H9 (cell line): ENCODE results near the gene REG4. TPM values are rescaled to one million over a fixed set of nuclear protein-coding genes. Genes with fewer than 3 reads are reported as not detected.

Experiments
- DNase-seq: peaks from one replicate; pipeline ENCODE4 v3.0.0-alpha.2; 2017
- H2AFZ ChIP-seq: one replicate; pipeline ENCODE4 v1.6.1; 2013; ENCODE audit warnings: mild to moderate bottlenecking, low read length, control low read depth, moderate library complexity
- H2AK5ac ChIP-seq: 2 replicates; pipeline ENCODE4 v1.6.1; 2013; ENCODE audit warnings: low read length, control low read depth, mixed read lengths; ENCODE audit not compliant: insufficient read length
- H2BK120ac ChIP-seq: one replicate; pipeline ENCODE4 v1.6.1; 2013; ENCODE audit warnings: low read depth, mild to moderate bottlenecking, low read length, control low read depth, inconsistent platforms; ENCODE audit not compliant: poor library complexity, severe bottlenecking
- H2BK12ac ChIP-seq: 2 replicates; pipeline ENCODE4 v1.6.1; 2013; ENCODE audit warnings: low read length, control low read depth, mixed read lengths, low read depth; ENCODE audit not compliant: insufficient read length
- H2BK15ac ChIP-seq: 2 replicates; pipeline ENCODE4 v1.6.1; 2013; ENCODE audit warnings: low read depth, low read length, control low read depth
- H2BK20ac ChIP-seq: one replicate; pipeline ENCODE4 v1.6.1; 2013; ENCODE audit warnings: low read depth, mild to moderate bottlenecking, low read length, control low read depth, inconsistent platforms; ENCODE audit not compliant: poor library complexity, severe bottlenecking
- H2BK5ac ChIP-seq: 2 replicates; pipeline ENCODE4 v1.6.1; 2013; ENCODE audit warnings: low read length, control low read depth, mixed read lengths; ENCODE audit not compliant: insufficient read length
- H3K14ac ChIP-seq: 2 replicates; pipeline ENCODE4 v1.6.1; 2013; ENCODE audit warnings: low read length, control low read depth; ENCODE audit not compliant: insufficient read depth
- H3K18ac ChIP-seq: 2 replicates; pipeline ENCODE4 v1.6.1; 2013; ENCODE audit warnings: low read depth, mild to moderate bottlenecking, mixed read lengths, low read length, control low read depth; ENCODE audit not compliant: insufficient read length
- H3K23ac ChIP-seq: 2 replicates; pipeline ENCODE4 v1.6.1; 2013; ENCODE audit warnings: low read length, control low read depth, mixed read lengths, low read depth; ENCODE audit not compliant: insufficient read length
- H3K23me2 ChIP-seq: 2 replicates; pipeline ENCODE4 v1.6.1; 2013; ENCODE audit warnings: low read depth, mild to moderate bottlenecking, mixed read lengths, low read length, control low read depth; ENCODE audit not compliant: insufficient read length, poor library complexity, severe bottlenecking
- H3K27ac ChIP-seq: 2 replicates; pipeline ENCODE4 v1.5.1; 2013; ENCODE audit warnings: low read length, control low read depth, mixed read lengths, low read depth; ENCODE audit not compliant: insufficient read length
- H3K27me3 ChIP-seq: 2 replicates; pipeline ENCODE4 v1.6.1; 2013; ENCODE audit warnings: low read length, control low read depth, inconsistent platforms; ENCODE audit not compliant: insufficient read depth
- H3K4ac ChIP-seq: 2 replicates; pipeline ENCODE4 v1.6.1; 2013; ENCODE audit warnings: low read depth, mild to moderate bottlenecking, control low read depth, inconsistent platforms, low read length, moderate library complexity
- H3K4me1 ChIP-seq: 2 replicates; pipeline ENCODE4 v1.6.1; 2013; ENCODE audit warnings: low read length, control low read depth, inconsistent platforms; ENCODE audit not compliant: insufficient read depth
- H3K4me2 ChIP-seq: 2 replicates; pipeline ENCODE4 v1.6.1; 2013; ENCODE audit warnings: low read length, control low read depth, mixed read lengths; ENCODE audit not compliant: insufficient read length, insufficient read depth
- H3K56ac ChIP-seq: 2 replicates; pipeline ENCODE4 v1.6.1; 2013; ENCODE audit warnings: low read depth, mild to moderate bottlenecking, mixed read lengths, low read length, control low read depth; ENCODE audit not compliant: insufficient read length
- H3K79me1 ChIP-seq: 2 replicates; pipeline ENCODE4 v1.6.1; 2013; ENCODE audit warnings: low read depth, mild to moderate bottlenecking, moderate library complexity, low read length, control low read depth, inconsistent platforms; ENCODE audit not compliant: insufficient read depth, poor library complexity, severe bottlenecking
- H3K79me2 ChIP-seq: 2 replicates; pipeline ENCODE4 v1.6.1; 2013; ENCODE audit warnings: low read length, control low read depth, inconsistent platforms; ENCODE audit not compliant: insufficient read depth
- H3K9ac ChIP-seq: 2 replicates; pipeline ENCODE4 v1.6.1; 2013; ENCODE audit warnings: low read length, control low read depth, mixed read lengths; ENCODE audit not compliant: insufficient read length; ENCODE audit errors: extremely low read depth
- H3K9me3 ChIP-seq: one replicate; pipeline ENCODE4 v1.6.1; 2013; ENCODE audit warnings: low read depth, low read length, inconsistent platforms; ENCODE audit not compliant: control insufficient read depth
- H3T11ph ChIP-seq: one replicate; pipeline ENCODE4 v1.6.1; 2013; ENCODE audit warnings: mild to moderate bottlenecking, low read length, control low read depth, inconsistent platforms
- H4K20me1 ChIP-seq: one replicate; pipeline ENCODE4 v1.6.1; 2013; ENCODE audit not compliant: control insufficient read depth, insufficient read length, insufficient read depth
- H4K5ac ChIP-seq: 2 replicates; pipeline ENCODE4 v1.6.1; 2013; ENCODE audit warnings: low read depth, mild to moderate bottlenecking, mixed read lengths, low read length, control low read depth; ENCODE audit not compliant: insufficient read length
- H4K8ac ChIP-seq: replicated peaks from 2 replicates; pipeline ENCODE4 v1.6.1; 2013; ENCODE audit warnings: low read length, control low read depth, mixed read lengths, low read depth; ENCODE audit not compliant: insufficient read length
- H4K91ac ChIP-seq: 2 replicates; pipeline ENCODE4 v1.6.1; 2013; ENCODE audit warnings: low read depth, mild to moderate bottlenecking, moderate library complexity, mixed read lengths, low read length, control low read depth; ENCODE audit not compliant: insufficient read length
- H3K27ac Mint-ChIP-seq, 3 experiments: 2 replicates in 2 of 3; 3 replicates in 1 of 3; pipeline ENCODE4 v1.8.0; 2020 to 2021; ENCODE audit warnings: mixed read lengths in 3 of 3, mild to moderate bottlenecking in 1 of 3, moderate library complexity in 1 of 3
- H3K27me3 Mint-ChIP-seq: 2 replicates; pipeline ENCODE4 v1.8.0; 2021; ENCODE audit warnings: low read depth, mild to moderate bottlenecking, moderate library complexity, mixed read lengths
- H3K36me3 Mint-ChIP-seq, 3 experiments: 2 replicates in 2 of 3; 3 replicates in 1 of 3; pipeline ENCODE4 v1.8.0; 2020 to 2021; ENCODE audit warnings: low read depth in 3 of 3, mixed read lengths in 3 of 3; ENCODE audit not compliant: insufficient read depth in 1 of 3
- H3K4me1 Mint-ChIP-seq, 2 experiments: 2 replicates each; pipeline ENCODE4 v1.8.0; 2020; ENCODE audit warnings: mixed read lengths in 2 of 2
- H3K4me3 Mint-ChIP-seq, 2 experiments: 2 replicates in 1 of 2; 3 replicates in 1 of 2; pipeline ENCODE4 v1.8.0; 2020 to 2021; ENCODE audit warnings: mild to moderate bottlenecking in 2 of 2, mixed read lengths in 2 of 2, moderate library complexity in 1 of 2
- H3K9me3 Mint-ChIP-seq, 2 experiments: 2 replicates in 1 of 2; 3 replicates in 1 of 2; pipeline ENCODE4 v1.8.0; 2020; ENCODE audit warnings: mild to moderate bottlenecking in 2 of 2, mixed read lengths in 2 of 2, moderate library complexity in 1 of 2
- WGBS: extraction: QIAGEN DNeasy Blood & Tissue Kit; methylation state at CpG from one replicate; pipeline ENCODE4 v1.1.7; 2013; ENCODE audit warnings: missing lambda C conversion rate, low lambda C conversion rate, mixed read lengths; ENCODE audit not compliant: insufficient read length; ENCODE audit errors: extremely low coverage; 5-methylcytosine and 5-hydroxymethylcytosine counted together
- total RNA-seq: library from RNA; stranded (reverse); gene quantifications from 2 replicates; pipeline ENCODE4 v1.2.1, GENCODE V29; 2021
- TF ChIP-seq, protein P1 (sequence below): fragments of 200-600 bp; sonication (generic); conservative IDR thresholded peaks from 3 replicates; pipeline ENCODE4 v1.8.0; 2021; ENCODE audit warnings: antibody characterized with exemption, mild to moderate bottlenecking

The REG4 gene
- total RNA-seq, 1 experiment from 2014 or later = not detected

- WGBS = no CpG with 5 or more reads among the region's 2 CpGs
- Histone ChIP-seq H3K79me2 (no peaks in the 10 kb centered on the region; the same call in 1 of the 2 replicates), H3K9me3 (no peaks in the 10 kb centered on the region), H2BK20ac (no peak overlapping the region), H3K27me3 (no peaks in the 10 kb centered on the region), H2AK5ac (no peak overlapping the region), H3K4me2 (no peak overlapping the region), H3T11ph (no peak overlapping the region), H3K23ac (no peak overlapping the region), H2BK12ac (no peak overlapping the region), H3K4ac (no peak overlapping the region), H3K27ac (no peak overlapping the region), H3K18ac (no peak overlapping the region), H2BK120ac (no peak overlapping the region), H3K23me2 (no peaks in the 10 kb centered on the region), H3K79me1 (no peaks in the 10 kb centered on the region), H2BK5ac (no peak overlapping the region), H3K14ac (no peak overlapping the region), H3K56ac (no peak overlapping the region), H2AFZ (no peak overlapping the region), H4K5ac (no peak overlapping the region), H2BK15ac (no peak overlapping the region), H3K4me1 (no peaks in the 10 kb centered on the region), H4K8ac (no peak overlapping the region), H3K9ac (no peak overlapping the region), H4K20me1 (no peaks in the 10 kb centered on the region), H4K91ac (no peak overlapping the region)
- TF ChIP-seq, protein P1, sequence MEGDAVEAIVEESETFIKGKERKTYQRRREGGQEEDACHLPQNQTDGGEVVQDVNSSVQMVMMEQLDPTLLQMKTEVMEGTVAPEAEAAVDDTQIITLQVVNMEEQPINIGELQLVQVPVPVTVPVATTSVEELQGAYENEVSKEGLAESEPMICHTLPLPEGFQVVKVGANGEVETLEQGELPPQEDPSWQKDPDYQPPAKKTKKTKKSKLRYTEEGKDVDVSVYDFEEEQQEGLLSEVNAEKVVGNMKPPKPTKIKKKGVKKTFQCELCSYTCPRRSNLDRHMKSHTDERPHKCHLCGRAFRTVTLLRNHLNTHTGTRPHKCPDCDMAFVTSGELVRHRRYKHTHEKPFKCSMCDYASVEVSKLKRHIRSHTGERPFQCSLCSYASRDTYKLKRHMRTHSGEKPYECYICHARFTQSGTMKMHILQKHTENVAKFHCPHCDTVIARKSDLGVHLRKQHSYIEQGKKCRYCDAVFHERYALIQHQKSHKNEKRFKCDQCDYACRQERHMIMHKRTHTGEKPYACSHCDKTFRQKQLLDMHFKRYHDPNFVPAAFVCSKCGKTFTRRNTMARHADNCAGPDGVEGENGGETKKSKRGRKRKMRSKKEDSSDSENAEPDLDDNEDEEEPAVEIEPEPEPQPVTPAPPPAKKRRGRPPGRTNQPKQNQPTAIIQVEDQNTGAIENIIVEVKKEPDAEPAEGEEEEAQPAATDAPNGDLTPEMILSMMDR = no peak
- H3K4me3 Mint-ChIP-seq = no peak overlapping the region
- H3K27me3 Mint-ChIP-seq = peaks cover 12% of the 10 kb centered on the region
- H3K27ac Mint-ChIP-seq = no peak overlapping the region
- H3K36me3 Mint-ChIP-seq = no peaks in the 10 kb centered on the region
- H3K9me3 Mint-ChIP-seq = no peaks in the 10 kb centered on the region
- DNase-seq = no peak
- H3K4me1 Mint-ChIP-seq = peaks cover 3 to 4% of the 10 kb centered on the region in 2 experiments; a peak in 2 of 4 replicates
Observed at GRCh38 chr1:119811985-119812557, 811 bp upstream of the REG4 start.
